Hematopoietic multipotent progenitor cell treated with erythropoietin and hydrocortisone succinate and interleukin-3 and kit ligand, for 4 days (in vitro differentiated cells): ENCODE measurements around the gene CFAP100.

Source experiments
- DNase-seq: peaks from one replicate; pipeline ENCODE4 v3.0.0-alpha.2; 2015

The CFAP100 gene

DNA sequence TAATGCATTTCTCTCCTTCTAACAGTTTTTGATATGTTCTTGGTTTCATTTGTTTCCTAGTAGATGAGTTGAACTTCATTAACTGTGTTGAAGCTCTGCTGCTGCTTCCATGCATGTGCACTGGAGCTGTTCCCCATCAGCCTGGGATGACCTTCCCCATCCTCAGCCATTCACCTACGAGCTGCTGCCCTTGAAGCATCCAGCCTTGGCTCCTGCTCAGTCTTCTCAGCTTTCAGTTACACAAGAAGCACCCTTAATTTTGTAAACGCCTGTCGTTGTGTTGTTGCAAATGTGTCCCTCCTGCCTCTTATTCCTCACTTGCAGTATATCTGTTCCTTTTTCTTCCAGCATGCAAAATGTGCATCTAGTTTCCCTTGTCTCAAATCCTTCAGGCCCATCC, 89.4 kb downstream of the CFAP100 start:
- no peak for DNase-seq

DNA sequence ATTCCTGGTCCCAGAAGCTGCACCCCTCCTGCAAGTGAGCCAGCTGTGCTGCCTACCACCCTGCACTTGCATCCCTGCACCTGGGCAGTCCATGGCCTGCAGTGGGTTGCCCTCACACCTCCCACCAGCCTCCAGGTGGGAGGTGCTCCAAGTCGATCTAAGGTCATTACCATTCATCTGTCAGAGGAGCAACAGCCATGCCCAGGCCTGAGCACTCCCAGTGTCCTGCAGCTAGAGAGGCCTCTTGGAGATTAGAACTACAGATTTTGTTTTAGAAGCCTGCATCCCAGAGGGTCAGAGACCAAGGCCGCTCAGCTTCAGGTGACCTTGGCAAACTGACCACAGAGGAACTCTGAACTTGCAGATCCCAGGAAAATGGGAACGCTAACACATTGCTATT, 90.0 kb downstream of the CFAP100 start:
- DNase-seq = no peak

DNA sequence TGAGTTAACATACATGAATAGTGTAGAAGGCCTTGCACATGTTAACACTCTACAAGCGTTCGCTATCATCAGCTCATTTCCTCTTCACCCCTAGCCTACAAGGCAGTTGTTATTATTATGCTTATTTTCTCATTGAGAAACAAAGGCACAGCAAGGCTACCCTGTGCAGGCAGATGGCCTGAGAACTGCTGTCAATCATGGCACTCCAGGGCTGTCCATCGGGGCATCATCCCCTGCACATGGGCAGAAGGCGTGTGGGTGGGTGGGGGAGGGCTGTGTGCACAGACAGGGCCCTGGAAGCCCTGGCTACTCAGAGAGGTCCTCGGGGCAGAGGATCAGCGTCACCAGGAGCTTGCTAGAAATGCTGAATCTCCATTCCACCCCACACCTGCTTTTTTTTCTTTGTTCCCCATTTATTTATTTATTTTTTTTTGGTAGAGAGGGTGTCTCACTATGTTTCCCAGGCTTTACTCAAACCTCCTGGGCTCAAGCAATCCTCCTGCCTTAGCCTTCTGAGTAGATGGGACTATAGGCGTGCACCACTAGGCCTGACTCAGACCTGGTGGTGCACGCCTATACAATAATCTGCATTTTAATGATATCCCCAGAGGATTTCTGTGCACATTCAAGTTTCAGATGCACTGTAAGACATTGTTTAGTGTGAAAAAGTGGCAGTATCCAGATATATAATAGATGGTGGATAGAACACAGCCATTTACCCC, 90.6 kb downstream of the CFAP100 start:
- DNase-seq = no peak

DNA sequence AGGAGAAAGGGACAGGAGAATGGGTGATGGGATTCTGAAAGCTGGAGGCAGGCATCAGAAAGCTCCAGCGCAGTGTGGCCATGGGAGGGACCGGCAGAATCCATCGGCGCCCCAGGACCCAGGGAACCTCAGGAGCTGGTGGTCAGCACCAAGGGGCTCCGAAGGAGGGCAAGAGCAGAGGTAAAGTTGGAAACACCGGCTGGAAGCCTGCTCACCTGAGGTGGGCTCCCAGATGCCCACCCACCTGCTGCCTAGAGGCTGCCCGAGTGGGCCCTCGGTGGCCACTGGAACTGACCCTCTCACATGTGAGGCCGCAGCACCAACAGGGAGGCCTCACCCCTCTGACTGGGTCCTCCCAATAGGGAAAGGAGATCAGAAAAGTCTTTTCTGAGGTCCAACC, 91.2 kb downstream of the CFAP100 start:
- DNase-seq = no peak
